NCI-H1417 treated with DMSO at 0.1 percent for 48 hours (cell line): ENCODE results near the gene ZFP2.
A peak's percentile ranks its signal among the peaks of the same experiment; 100 is the strongest.
"Not testable (repeated sequence)": the region's sequence is repeated elsewhere in the genome, so short reads cannot be mapped to it uniquely, and the experiment has no call there.

Source experiments
- DNase-seq: peaks from one replicate; lab custom pipeline; 2025; lab: John Stamatoyannopoulos, UW

ZFP2 gene

DNA sequence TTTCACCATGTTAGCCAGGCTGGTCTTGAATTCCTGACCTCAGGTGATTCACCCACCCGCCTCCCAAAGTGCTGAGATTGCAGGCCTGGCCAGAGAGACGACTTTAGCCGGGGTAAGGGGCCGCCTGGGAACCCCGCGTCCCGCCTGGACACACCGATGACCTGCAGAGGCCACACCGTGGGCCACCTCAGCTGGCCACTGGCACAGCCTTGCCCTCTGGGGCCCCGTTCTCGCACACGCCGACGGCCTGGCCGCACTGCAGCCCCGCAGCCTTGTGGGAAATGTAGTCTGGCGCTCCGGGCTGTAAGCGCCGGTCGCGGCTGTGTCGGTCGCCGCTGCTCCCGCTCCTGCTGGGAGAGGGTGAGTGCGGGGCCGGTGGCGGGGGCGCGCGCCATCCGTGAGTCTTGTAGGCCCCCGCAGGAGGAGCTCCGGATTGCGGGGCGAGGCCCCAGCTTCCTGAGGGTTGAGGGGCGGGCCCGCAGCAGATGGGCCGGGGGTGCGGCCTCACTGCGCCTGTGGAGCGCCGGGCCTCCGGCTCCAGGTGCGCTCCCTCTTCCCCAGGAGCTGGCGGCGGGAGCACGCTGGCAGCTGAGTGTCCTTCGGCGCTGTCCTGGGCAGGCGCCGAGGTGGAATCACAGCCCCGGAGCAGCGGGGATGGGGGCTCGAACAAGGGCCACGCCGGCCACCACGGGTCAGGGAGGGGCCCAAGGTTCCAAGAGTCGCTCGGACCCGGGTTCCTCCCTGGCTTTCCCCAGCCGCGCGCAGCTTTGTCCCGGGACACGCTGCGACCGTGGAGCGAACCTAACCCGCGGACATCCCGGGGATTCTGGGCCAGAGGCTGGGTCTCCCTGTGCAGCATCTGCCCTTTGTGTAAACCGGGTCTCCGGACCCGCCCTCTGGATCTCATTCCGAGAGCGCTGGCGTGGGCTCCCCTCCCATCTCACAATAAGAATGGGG is at the start of gene ZFP2:
Gene ZFP2, plus strand, starts transcription at position 299 of the 957 bp plus-strand sequence. CDS start 35,401 bp downstream, outside the sequence.
- no peak for DNase-seq

DNA sequence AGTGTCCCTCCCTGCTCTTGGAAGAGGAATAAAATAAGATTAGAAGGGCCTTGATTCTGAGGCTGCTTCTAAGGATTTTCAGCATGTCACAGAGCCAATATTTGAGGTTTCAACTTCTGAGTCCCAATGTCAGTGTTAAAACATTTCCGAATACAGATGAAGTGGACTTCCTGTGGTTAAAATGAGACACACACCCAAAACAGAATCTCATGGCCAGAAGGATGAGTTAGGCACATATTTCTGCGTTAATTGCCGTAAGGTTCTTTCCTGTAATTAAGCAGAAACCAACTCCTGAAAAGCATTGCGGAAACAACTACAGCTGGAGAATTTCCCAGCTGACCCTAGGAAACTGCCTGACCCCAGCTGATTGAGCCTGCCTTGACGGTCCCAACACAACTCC is 46.4 kb upstream of the ZFP2 start:
- DNase-seq, result no peak

DNA sequence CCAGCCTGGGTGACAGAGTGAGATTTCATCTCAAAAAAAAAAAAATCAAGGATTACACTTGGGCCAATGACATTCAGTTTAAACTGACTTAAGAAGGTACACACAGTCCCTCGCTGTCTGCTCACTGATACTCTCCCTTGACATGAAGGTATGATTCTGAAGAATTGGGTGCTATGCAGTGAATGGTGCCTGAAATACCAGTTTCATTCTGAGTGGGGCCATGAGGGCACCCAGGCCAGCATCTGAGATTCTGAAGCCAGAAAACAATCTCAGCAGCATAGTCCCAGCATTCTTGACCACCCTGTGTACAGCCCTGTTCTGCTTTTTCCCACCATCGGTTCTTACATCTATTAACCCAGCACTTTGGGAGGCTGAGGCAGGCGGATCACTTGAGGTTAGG is 43.8 kb upstream of the ZFP2 start:
- no peak for DNase-seq

DNA sequence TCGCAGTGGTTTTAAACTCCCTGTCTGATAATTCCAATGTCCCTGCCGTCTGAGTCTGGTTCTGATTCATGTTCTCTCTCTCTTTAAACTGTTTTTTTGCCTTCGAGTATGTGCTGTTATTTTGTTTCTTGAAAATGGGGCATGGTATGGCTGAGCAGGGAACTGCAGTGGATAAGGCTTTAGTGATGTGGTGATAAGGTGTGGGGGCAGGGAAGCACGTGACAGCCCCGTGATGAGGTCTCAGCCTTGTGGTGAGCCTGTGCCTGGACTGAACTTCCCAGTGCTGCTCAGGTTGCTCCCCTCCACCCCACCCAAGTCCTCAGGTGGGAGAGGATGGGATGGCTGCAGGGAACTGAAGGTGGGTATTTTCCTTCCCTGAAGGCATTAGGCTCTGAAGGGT is 41.4 kb upstream of the ZFP2 start:
- DNase-seq, result no peak

DNA sequence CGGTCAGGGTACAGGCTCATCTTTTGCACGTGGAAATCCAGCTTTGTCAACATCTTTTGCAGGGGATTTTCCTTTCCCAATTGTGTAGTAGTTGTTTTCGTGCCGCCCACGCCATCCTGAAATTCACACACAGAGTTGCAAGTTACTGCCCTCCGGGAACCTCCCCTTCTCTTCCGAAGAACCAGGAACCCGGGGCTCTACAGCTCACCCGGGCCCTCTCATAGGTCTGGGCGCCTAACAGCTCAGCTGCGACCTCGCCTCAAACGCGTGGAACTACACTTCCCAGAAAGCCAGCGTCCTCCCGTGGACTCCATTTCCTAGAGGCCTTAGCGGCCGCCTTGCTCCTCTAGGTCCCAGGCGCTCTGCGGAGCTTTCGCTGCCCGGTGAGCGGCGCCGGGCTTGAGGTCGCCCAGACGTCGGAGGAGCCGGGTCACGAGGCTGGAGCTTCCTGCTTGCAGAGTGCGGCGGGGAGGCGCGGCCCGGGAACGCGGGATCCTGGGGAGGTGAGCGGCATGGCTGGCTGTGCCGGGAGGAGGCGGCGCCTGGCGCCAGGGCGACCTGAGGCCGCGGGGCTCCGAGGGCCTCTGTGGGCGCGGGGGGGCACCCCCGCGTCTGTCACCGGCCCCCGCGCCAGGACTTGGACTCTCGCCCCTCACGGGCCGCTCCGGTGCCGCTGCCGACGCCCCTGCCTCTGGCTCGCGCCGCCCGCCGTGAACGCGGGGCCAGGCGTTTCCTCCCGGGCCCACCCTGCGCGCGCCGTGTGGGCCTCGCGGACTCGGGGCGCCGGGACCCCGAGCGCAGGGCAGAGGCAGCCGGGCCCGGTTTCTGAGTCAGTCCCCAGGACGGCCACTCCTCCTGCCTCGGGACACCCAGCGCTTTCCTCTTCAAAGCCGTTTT is 35.8 kb upstream of the ZFP2 start, which contains the start of gene ZNF354B:
Gene ZNF354B, plus strand, starts transcription at position 329 of the 897 bp plus-strand sequence. CDS start 1,095 bp downstream, outside the sequence.
- peak; percentile 11 for DNase-seq

DNA sequence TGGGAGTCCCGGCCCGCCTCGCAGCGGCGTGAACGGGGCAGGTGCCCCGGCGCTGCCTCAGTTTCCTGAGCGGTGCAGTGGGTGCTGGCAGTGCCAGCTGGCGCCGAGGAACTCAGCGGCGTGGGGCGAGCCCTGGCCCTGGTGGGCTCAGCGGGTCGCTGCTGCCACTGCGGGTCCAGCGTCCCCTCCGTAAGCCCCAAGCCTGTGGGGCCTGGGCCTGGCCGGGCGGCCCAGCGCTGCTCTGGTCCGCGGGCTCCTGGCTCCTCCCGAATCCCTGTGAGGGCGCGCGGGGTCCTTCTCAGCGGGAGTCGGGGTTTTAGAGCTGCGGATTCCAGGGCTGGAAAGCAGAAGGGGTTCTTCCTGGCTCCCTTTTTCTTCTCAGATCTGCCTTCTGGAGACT is 35.1 kb upstream of the ZFP2 start:
- not testable (repeated sequence) for DNase-seq

DNA sequence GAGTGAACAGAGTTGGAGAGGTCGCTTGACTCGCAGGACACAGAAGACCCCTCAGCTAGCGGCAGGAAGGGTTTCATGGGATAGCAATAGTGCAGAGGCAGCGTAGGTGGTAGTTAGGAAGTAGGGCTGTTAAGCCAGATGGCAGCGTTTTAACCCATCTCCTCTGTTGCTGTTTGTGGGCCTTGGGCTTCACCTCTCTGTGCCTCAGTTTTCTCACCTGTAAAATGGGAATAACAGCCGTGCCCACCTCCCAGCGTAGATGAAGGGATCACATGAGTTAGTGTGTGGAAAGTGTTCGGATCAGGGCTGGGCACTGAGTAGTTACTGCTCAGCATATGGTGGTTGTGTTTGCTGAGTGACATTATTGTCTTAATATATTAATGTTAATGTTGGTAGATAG is 34.1 kb upstream of the ZFP2 start:
- DNase-seq, result no peak

DNA sequence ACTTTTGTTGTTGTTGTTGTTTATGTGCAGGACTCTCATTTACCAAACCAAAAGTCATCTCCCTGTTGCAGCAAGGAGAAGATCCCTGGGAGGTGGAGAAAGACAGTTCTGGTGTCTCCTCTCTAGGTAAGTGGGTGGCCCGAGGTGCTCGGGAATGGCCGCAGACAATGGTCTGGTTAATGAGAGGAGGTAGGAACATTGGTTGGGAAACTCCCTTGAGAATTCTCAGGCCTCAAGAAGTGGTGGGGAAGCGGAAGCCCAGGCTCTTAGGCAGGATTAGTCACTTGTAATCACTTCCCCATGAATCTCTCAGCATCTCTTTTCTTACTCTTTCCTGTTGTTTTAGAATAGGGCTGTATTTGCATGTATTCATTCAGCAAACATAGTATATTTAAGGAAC is 28.8 kb upstream of the ZFP2 start:
- DNase-seq, result no peak

DNA sequence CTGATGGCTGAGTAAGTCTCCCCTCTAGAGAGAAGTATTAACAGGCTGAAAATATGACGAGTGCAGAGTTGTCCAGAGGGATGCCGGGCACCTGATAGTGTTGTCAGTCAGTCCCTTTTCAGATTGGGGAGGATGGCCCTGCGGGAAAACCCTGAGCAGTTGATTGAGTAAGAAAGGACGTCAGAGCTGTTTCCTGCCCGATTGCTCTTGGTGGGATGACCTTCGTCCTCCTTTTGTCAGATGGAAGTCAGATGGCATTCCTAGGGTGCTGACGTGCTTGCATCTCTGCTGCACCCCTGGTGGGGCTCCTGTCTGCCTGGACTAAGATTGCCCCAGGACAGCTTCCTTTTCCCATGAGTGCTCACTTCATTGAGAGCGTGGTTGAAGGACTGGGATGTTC is 26.1 kb upstream of the ZFP2 start:
- no peak for DNase-seq

DNA sequence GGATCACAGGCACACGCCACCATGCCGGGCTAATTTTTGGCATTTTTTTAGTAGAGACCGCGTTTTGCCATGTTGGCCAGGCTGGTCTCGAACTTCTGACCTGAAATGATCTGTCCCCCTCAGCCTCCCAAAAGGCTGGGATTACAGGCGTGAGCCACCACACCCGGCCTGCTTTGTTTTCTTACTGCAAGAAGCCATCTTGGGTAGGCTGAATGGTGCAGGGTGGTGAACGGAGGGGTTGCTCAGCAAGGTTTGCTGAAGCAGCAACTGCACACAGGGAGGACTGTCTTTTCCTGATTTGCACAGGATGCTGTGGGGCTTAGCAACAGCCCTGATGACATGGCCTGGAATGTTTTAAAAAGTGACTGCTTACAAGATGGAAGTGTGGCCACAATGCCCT is 25.3 kb upstream of the ZFP2 start:
- no peak for DNase-seq

DNA sequence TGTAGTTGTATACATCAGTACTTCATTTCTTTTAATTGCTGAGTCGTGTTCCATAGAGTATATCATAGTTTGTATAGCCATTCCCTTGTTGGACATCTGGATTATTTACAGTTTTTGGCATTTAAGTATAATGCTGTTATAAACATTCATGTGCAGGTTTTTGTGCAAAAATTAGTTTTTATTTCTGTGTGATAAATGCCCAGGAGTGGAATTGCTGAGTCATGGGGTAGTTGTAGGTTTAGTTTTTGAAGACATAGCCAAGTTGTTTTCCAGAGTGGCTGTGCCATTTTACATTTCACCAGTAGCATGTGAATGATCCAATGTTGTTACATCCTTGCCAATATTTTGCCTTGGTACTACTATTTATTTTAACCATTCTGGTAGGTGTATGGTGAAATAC is 23.4 kb upstream of the ZFP2 start:
- no peak for DNase-seq

DNA sequence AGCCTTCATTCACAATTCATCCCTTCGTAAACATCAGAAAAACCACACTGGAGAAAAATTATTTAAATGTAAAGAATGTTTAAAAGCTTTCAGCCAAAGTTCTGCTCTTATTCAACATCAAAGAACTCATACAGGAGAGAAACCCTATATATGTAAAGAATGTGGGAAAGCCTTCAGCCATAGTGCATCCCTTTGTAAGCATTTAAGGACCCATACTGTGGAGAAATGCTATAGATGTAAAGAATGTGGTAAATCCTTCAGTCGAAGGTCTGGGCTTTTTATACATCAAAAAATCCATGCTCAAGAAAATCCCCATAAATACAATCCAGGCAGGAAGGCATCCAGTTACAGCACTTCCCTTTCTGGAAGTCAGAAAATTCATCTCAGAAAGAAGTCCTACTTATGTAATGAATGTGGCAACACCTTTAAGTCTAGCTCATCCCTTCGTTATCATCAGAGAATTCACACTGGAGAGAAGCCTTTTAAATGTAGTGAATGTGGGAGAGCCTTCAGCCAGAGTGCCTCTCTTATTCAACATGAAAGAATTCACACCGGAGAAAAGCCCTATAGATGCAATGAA is 12.5 kb upstream of the ZFP2 start:
- not testable (repeated sequence) for DNase-seq

DNA sequence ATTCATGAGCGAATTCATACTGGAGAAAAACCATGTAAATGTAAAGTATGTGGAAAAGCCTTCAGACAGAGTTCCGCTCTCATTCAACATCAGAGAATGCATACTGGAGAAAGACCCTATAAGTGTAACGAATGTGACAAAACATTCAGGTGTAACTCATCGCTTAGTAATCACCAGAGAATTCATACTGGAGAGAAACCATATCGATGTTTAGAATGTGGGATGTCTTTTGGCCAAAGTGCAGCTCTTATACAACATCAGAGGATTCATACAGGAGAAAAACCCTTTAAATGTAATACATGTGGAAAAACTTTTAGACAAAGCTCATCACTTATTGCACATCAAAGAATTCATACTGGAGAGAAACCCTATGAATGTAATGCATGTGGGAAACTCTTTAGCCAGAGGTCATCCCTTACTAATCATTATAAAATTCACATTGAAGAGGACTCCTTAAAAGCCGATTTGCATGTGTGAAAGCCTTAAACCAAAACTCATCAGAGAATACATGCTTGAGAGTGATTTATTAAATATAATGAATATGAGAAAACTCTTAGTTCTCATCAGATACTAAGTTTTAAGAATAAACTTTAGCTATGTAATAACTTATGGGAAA is 11.8 kb upstream of the ZFP2 start:
- DNase-seq, result no peak

DNA sequence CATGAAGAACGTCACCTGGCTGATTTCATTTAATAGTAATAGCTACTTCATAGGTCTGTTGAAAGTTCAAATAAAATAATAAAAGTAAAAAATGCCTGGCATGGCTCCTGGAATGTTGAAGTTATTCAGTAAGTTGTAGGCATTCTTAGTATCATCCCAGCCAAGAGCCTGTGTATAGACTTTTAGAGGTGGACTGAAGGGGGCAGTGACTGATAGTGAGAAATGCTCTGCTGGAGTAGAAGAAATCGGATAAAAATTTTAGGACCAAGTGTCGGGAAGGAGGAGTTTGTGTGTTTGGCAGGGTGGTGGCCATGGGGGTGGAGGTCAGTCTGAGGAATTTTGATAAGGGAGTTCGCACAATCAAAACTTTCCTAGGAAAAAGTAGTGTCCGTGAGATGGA is 3.6 kb downstream of the ZFP2 start:
- no peak for DNase-seq

DNA sequence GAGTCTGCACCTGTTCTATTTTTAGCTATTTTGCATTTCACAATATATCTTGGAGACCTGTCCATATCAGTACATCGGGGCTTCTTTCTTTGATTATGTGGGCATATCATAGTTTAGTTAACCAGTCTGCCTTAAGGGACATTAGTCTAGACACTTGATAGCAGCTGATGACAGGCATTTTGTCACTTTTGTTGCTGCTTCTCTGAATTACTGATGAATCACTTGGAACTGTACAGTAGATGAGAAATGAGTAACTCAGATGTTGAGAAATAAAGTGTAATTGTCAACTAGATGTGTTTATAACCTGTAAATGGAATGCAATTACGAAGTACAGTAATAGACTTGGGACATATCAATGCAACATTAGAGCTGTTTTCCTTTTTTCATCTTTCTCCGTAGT is 7.1 kb downstream of the ZFP2 start:
- DNase-seq, result no peak

DNA sequence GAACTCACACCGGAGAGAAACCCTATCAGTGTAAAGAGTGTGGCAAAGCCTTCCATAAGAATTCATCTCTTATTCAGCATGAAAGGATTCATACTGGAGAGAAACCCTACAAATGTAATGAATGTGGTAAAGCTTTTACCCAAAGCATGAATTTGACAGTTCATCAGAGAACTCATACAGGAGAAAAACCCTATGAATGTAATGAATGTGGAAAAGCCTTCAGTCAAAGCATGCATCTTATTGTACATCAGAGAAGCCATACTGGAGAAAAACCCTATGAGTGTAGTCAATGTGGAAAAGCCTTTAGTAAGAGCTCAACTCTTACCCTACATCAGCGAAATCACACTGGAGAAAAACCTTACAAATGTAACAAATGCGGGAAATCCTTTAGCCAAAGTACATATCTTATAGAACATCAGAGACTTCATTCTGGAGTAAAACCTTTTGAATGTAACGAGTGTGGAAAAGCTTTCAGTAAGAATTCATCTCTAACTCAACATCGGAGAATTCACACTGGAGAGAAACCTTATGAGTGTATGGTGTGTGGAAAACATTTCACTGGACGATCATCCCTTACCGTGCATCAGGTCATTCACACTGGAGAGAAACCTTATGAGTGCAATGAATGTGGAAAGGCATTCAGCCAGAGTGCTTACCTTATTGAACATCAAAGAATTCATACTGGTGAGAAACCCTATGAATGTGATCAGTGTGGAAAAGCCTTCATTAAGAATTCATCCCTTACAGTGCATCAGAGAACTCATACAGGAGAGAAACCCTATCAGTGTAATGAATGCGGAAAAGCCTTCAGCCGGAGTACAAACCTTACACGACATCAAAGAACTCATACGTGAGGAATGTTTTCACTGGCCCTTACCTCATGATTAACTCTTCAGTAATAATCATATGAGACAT is 36.4 kb downstream of the ZFP2 start:
- DNase-seq, result no peak

DNA sequence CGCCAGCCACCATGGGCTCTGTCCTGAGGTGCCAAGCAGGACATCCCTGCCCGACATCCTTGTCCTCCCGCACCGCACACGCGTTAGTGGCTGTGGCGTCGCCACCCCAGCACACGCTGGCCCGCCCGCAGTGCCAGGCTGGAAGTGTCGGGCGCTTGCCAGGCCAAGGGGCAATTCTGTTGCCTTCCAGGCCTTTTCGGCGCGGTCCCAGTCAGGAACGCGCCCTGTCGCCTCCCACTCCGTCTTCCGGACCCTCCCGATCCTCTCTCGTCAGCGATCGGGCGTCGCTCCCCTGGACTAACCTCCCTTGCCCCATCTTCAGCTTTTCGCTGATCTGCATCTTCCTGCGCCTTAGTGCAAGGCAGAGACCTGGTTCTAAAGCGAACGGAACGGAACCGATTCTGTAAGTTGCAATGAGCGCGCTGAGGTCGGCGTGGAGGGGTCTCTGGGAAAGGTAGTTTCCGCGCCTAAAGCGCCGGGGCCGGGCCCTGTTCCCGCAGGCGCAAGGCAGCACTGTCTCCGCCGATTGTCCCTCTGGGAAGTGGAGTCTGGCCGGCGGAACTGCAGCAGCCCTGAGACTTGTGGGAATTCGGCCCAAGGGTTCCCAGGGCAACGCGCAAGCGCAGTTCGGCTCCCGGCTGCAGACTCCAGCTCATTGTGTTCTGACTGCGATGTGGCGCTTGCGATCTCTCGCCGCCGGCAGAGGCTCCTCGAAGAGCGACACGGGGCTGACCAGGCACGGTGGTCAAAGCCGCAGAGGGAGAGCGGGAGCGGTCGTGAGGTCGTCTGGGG is 45.1 kb downstream of the ZFP2 start, which contains the start of gene ZNF454:
Gene ZNF454, plus strand, starts transcription at position 630 of the 792 bp plus-strand sequence. CDS start 1,594 bp downstream, outside the sequence.
- no peak for DNase-seq

DNA sequence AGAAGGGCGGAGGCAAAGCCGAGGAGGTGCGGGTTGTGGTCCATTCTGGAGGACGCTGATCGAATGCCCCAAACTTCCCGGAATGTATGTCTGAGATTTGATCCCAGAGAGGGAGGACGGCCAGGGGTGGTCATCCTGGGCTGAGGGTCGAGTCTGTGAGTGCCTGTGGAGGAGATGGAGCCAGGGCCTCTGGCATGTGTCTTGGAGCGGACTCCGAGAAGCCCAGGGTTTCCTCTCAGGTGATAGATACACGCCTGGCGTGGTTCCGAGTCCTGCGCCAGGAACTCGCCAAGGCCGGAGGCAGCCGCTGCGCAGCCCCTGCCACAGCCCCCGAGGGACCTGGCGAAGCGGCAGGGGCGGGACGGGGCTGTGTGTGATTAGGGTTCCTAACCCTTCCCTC is 45.6 kb downstream of the ZFP2 start:
- no peak for DNase-seq

DNA sequence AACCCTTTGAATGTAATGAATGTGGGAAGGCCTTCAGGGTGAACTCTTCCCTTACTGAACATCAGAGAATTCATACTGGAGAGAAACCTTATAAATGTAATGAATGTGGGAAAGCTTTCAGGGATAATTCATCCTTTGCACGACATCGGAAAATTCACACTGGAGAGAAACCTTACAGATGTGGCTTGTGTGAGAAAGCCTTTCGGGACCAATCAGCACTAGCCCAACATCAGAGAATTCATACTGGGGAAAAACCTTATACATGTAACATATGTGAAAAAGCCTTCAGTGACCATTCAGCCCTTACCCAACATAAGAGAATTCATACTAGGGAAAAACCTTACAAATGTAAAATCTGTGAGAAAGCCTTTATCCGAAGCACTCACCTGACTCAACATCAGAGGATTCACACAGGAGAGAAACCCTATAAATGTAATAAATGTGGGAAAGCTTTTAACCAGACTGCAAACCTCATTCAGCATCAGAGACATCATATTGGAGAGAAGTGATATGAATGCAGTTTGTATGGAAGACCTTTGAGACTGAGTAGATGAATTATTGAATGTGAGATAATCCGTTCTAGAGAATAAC is 69.8 kb downstream of the ZFP2 start:
- DNase-seq, result no peak
